Spleen (tissue), 7 donors: Measurements from ENCODE around the gene AFP.

Experiments
- POLR2AphosphoS5 ChIP-seq, 3 donors: sonication (generic); formaldehyde crosslinking; IDR thresholded peaks; one replicate each; pipeline ENCODE4 v1.5.1; 2017; ENCODE audit warnings: antibody characterized with exemption in 3 of 3
- TF ChIP-seq, protein P1 (sequence below), 11 experiments: fragments of 200-600 bp in 7 of 11; fragments of 450-650 bp in 4 of 11; sonication (generic) in 4 of 11; IDR thresholded peaks in 8 of 11; conservative IDR thresholded peaks in 3 of 11; 1 replicate in 7 of 11; 2 replicates in 4 of 11; pipeline versions ENCODE4 v1.4.0 to v1.8.0; 2016 to 2021; ENCODE audit warnings: antibody characterized with exemption in 11 of 11, inconsistent platforms in 4 of 11, mild to moderate bottlenecking in 1 of 11
- donor health status: DM: no; HTN: no; CAD: no; lungs with moderate emphysema.
- donor health status: DM: no; HTN: no; CAD: no.
- donor health status: DM: no; HTN: no; CAD: no.

DNA sequence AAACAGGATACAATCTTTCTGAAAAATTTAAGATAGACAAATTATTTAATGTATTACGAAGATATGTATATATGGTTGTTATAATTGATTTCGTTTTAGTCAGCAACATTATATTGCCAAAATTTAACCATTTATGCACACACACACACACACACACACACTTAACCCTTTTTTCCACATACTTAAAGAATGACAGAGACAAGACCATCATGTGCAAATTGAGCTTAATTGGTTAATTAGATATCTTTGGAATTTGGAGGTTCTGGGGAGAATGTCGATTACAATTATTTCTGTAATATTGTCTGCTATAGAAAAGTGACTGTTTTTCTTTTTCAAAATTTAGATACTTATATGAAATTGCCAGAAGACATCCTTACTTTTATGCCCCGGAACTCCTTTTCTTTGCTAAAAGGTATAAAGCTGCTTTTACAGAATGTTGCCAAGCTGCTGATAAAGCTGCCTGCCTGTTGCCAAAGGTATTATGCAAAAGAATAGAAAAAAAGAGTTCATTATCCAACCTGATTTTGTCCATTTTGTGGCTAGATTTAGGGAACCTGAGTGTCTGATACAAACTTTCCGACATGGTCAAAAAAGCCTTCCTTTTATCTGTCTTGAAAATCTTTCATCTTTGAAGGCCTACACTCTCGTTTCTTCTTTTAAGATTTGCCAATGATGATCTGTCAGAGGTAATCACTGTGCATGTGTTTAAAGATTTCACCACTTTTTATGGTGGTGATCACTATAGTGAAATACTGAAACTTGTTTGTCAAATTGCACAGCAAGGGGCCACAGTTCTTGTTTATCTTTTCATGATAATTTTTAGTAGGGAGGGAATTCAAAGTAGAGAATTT is 26.8 kb upstream of the AFP start:
- TF ChIP-seq, protein P1, sequence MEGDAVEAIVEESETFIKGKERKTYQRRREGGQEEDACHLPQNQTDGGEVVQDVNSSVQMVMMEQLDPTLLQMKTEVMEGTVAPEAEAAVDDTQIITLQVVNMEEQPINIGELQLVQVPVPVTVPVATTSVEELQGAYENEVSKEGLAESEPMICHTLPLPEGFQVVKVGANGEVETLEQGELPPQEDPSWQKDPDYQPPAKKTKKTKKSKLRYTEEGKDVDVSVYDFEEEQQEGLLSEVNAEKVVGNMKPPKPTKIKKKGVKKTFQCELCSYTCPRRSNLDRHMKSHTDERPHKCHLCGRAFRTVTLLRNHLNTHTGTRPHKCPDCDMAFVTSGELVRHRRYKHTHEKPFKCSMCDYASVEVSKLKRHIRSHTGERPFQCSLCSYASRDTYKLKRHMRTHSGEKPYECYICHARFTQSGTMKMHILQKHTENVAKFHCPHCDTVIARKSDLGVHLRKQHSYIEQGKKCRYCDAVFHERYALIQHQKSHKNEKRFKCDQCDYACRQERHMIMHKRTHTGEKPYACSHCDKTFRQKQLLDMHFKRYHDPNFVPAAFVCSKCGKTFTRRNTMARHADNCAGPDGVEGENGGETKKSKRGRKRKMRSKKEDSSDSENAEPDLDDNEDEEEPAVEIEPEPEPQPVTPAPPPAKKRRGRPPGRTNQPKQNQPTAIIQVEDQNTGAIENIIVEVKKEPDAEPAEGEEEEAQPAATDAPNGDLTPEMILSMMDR (IDR thresholded peaks at IDR 0.05 in 8 of 11, conservative IDR thresholded peaks at IDR 0.05 in 3 of 11) = no peak
- TF ChIP-seq POLR2AphosphoS5 (IDR thresholded peaks at IDR 0.05) = no peak
